Nephron (organoid): ENCODE data around the gene CABLES2.

Experiments used
- H3K27ac Mint-ChIP-seq, 3 experiments: 2 replicates each; pipeline ENCODE4 v1.8.0; 2020; ENCODE audit warnings: mixed read lengths in 3 of 3, mild to moderate bottlenecking in 2 of 3, moderate library complexity in 1 of 3
- H3K27me3 Mint-ChIP-seq: 2 replicates; pipeline ENCODE4 v1.8.0; 2021; ENCODE audit warnings: low read depth, mild to moderate bottlenecking, moderate library complexity, mixed read lengths
- H3K36me3 Mint-ChIP-seq: 2 replicates; pipeline ENCODE4 v1.8.0; 2020; ENCODE audit warnings: low read depth, mixed read lengths
- H3K4me1 Mint-ChIP-seq: 2 replicates; pipeline ENCODE4 v1.8.0; 2020; ENCODE audit warnings: mixed read lengths
- H3K4me3 Mint-ChIP-seq, 3 experiments: 2 replicates each; pipeline ENCODE4 v1.8.0; 2020; ENCODE audit warnings: mild to moderate bottlenecking in 3 of 3, mixed read lengths in 3 of 3, moderate library complexity in 2 of 3
- H3K9me3 Mint-ChIP-seq: 2 replicates; pipeline ENCODE4 v1.8.0; 2020; ENCODE audit warnings: mixed read lengths
- TF ChIP-seq, protein P1 (sequence below), 3 experiments: fragments of 200-600 bp; sonication (generic); IDR thresholded peaks; one replicate each; pipeline ENCODE4 v1.5.0; 2021; ENCODE audit warnings: antibody characterized with exemption in 3 of 3; ENCODE audit not compliant: unreplicated experiment in 3 of 3

The CABLES2 gene

GRCh38 chr20:62412194-62413024, 5.3 kb upstream of the CABLES2 start:
- TF ChIP-seq, protein P1, sequence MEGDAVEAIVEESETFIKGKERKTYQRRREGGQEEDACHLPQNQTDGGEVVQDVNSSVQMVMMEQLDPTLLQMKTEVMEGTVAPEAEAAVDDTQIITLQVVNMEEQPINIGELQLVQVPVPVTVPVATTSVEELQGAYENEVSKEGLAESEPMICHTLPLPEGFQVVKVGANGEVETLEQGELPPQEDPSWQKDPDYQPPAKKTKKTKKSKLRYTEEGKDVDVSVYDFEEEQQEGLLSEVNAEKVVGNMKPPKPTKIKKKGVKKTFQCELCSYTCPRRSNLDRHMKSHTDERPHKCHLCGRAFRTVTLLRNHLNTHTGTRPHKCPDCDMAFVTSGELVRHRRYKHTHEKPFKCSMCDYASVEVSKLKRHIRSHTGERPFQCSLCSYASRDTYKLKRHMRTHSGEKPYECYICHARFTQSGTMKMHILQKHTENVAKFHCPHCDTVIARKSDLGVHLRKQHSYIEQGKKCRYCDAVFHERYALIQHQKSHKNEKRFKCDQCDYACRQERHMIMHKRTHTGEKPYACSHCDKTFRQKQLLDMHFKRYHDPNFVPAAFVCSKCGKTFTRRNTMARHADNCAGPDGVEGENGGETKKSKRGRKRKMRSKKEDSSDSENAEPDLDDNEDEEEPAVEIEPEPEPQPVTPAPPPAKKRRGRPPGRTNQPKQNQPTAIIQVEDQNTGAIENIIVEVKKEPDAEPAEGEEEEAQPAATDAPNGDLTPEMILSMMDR (IDR thresholded peaks at IDR 0.05; ENCODE audit: unreplicated experiment in 3 of 3), result no peak
- no peaks in the 10 kb centered on the region for H3K36me3 Mint-ChIP-seq
- H3K27ac Mint-ChIP-seq, result no peak overlapping the region
- H3K9me3 Mint-ChIP-seq, result no peaks in the 10 kb centered on the region
- no peak overlapping the region for H3K4me3 Mint-ChIP-seq
- peaks cover 10% of the 10 kb centered on the region for H3K27me3 Mint-ChIP-seq
- peaks cover 5% of the 10 kb centered on the region for H3K4me1 Mint-ChIP-seq

DNA sequence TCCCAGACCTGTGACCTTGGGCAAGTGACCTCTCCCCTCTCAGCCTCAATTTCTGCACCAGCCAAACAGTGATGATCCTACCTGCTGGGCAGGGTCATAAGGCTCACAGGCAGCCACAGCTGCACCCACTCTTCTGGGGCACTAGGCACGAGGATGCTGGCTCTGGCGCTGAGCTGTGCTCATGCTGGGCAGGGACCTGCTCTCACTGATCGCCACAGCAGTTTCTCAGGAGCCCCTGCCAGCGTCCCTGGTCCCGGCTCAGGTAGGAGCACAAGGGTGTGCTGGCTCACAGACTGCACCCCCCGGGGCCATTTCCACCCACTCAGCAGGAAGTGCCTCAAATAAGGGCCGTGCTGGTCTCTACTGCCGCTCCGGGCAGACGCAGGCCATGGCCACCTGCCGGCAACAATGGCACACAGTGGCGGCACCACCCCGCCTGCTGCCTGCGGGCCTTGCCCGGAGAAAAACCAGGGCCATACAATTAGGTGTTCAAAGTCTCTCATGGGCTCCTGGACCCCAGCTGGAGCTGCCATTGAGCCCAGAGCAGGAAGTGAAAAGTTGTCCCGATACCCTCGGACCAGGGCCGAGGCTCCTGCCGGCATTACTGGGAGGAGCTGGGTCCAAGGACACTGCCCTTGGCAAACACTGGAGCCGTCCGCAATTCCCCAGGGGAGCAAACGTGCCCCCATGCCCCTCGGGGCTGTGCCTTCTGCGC, 4.6 kb upstream of the CABLES2 start:
- peaks cover 5% of the 10 kb centered on the region for H3K4me1 Mint-ChIP-seq
- no peak overlapping the region for H3K4me3 Mint-ChIP-seq
- no peak overlapping the region for H3K27ac Mint-ChIP-seq
- H3K9me3 Mint-ChIP-seq, result no peaks in the 10 kb centered on the region
- TF ChIP-seq, protein P1 (IDR thresholded peaks at IDR 0.05; ENCODE audit: unreplicated experiment in 3 of 3), result no peak
- H3K36me3 Mint-ChIP-seq, result no peaks in the 10 kb centered on the region
- H3K27me3 Mint-ChIP-seq, result peaks cover 10% of the 10 kb centered on the region

DNA sequence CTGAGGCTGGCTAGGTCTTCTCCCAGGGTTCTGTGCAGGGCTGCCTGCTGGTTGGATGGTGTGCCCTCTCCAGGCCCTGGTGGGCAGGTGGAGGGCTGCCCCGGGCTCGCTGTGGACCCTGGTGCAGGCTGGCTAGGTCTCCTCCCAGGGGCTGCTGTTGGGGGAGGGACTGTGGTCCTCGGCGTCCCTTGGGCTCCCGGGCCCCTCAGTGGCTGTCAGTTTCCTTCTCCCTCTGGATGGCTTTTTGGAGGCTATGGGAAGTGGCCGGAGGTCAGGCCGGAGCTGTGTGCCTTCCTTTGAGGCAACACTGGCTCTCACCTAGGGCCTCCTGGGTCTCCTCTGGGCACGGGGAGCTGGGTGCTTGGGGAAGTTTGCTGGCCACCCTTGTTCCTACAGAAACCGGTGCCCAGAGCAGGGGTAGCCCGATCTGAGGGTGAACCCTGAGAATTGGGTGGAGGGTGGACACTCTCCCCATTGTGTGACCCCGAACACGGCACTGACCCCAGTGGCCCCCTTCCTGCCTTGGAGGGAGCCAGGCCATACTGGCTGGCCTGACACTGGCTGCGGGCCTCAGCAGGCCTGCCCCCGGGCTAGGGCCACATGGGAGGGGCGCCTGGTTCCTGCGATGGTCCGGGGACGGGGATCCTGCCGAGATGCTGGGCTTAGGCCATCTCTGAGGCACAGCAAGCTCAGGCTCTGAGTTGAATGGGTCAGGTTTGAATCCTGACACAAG, 3.8 kb upstream of the CABLES2 start:
- TF ChIP-seq, protein P1 (IDR thresholded peaks at IDR 0.05; ENCODE audit: unreplicated experiment in 3 of 3), result no peak
- peaks cover 10% of the 10 kb centered on the region for H3K27me3 Mint-ChIP-seq
- H3K4me1 Mint-ChIP-seq, result peaks cover 5% of the 10 kb centered on the region
- H3K9me3 Mint-ChIP-seq, result no peaks in the 10 kb centered on the region
- no peak overlapping the region for H3K27ac Mint-ChIP-seq
- H3K36me3 Mint-ChIP-seq, result no peaks in the 10 kb centered on the region
- no peak overlapping the region for H3K4me3 Mint-ChIP-seq

DNA sequence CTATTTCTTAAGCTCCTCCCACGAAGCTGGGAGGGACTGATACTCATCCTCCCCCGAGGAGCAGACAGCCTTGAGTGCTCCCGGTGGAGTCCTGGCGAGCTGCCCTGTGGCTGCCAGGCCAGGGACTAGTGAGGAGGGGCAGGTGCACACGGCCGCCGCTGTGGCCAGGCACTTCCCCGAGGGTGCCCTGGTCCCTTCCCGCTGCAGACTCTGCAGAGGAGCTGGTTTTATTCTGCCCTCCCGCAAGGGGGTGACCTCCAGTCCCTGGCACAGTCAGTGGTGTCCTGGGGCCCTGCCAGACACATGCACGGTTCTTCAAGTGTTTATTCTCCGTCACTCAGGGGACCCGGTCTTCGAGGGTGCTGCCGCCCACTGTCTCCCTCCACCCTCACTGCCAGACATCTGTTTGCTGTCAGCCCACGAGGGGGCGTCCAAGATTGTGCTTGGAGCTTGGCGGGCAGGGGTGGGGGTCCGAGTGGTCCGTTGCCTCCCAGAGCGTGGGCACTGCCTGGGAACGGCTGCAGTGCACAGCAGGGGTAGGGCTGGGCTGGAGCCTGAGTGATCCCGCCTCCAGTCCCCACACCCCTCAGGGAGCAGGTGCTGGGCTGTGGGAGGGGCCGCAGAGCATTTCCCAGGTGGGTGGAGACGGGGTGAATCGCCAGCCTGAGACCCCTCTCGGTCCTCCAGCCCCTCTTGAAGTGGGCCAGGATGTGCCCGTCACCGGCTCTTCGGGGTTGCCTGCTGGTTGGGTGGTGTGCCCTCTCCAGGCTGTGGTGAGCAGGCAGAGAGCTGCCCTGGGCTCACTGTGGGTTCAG, 3.1 kb upstream of the CABLES2 start:
- Mint-ChIP-seq H3K27ac (peak overlapping the region in 1 of 3 experiments; percentile 12), H3K9me3 (no peaks in the 10 kb centered on the region), H3K36me3 (no peaks in the 10 kb centered on the region), H3K4me3 (peak overlapping the region; percentile 39 to 65 (median 49)), H3K4me1 (peaks cover 10% of the 10 kb centered on the region), H3K27me3 (peaks cover 10% of the 10 kb centered on the region)
- TF ChIP-seq, protein P1 (IDR thresholded peaks at IDR 0.05; ENCODE audit: unreplicated experiment in 3 of 3), result peak; percentile 61 to 79 (median 63)

GRCh38 chr20:62409086-62409853, 2.2 kb upstream of the CABLES2 start:
- Mint-ChIP-seq H3K4me3 (peak overlapping the region; percentile 39 to 65 (median 47)), H3K27ac (peak overlapping the region in 1 of 3 experiments; percentile 12), H3K4me1 (peaks cover 11% of the 10 kb centered on the region), H3K27me3 (peaks cover 10% of the 10 kb centered on the region), H3K9me3 (no peaks in the 10 kb centered on the region), H3K36me3 (no peaks in the 10 kb centered on the region)
- TF ChIP-seq, protein P1 (IDR thresholded peaks at IDR 0.05; ENCODE audit: unreplicated experiment in 3 of 3), result no peak
